ENCODE results near the gene EPB41L4B.

EPB41L4B gene

GRCh38 chr9:109269081-109269480, 51.8 kb downstream of the EPB41L4B start:
- DNase-seq: no peak

- no peak for DNase-seq
These were observed 53.3 kb downstream of the EPB41L4B start for GRCh38 chr9:109267555-109267954.

GRCh38 chr9:109264877-109265587, 55.8 kb downstream of the EPB41L4B start:
- DNase-seq: no peak

GRCh38 chr9:109263358-109263757, 57.5 kb downstream of the EPB41L4B start:
- DNase-seq: no peak

- DNase-seq: no peak
These were observed 62.2 kb downstream of the EPB41L4B start for GRCh38 chr9:109258481-109259302.

- DNase-seq: no peak
These were observed 64.5 kb downstream of the EPB41L4B start for GRCh38 chr9:109256336-109256735.

- no peak for DNase-seq
These were observed 65.5 kb downstream of the EPB41L4B start for GRCh38 chr9:109255394-109255793.

- no peak for DNase-seq
These were observed 66.5 kb downstream of the EPB41L4B start for GRCh38 chr9:109254317-109254716.

- DNase-seq: no peak
These were observed 67.1 kb downstream of the EPB41L4B start for GRCh38 chr9:109253637-109254284.

- no peak for DNase-seq
These were observed 67.6 kb downstream of the EPB41L4B start for GRCh38 chr9:109253241-109253636.

- no peak for DNase-seq
These were observed 68.6 kb downstream of the EPB41L4B start for GRCh38 chr9:109252291-109252690.

- no peak for DNase-seq
These were observed 69.1 kb downstream of the EPB41L4B start for GRCh38 chr9:109251776-109252106.

- no peak for DNase-seq
These were observed 69.6 kb downstream of the EPB41L4B start for GRCh38 chr9:109251080-109251775.

GRCh38 chr9:109250771-109251079, 70.1 kb downstream of the EPB41L4B start:
- no peak for DNase-seq

- no peak for DNase-seq
These were observed 70.5 kb downstream of the EPB41L4B start for GRCh38 chr9:109250311-109250741.

GRCh38 chr9:109249615-109250014, 71.2 kb downstream of the EPB41L4B start:
- DNase-seq: no peak

- DNase-seq: no peak
These were observed 72.7 kb downstream of the EPB41L4B start for GRCh38 chr9:109248133-109248581.

GRCh38 chr9:109247228-109247627, 73.6 kb downstream of the EPB41L4B start:
- no peak for DNase-seq

- no peak for DNase-seq
These were observed 74.3 kb downstream of the EPB41L4B start for GRCh38 chr9:109246533-109246932.

- DNase-seq: no peak
These were observed 75.5 kb downstream of the EPB41L4B start for GRCh38 chr9:109245310-109245897.

- peak; percentile 50 to 57 for DNase-seq
These were observed 76.4 kb downstream of the EPB41L4B start for GRCh38 chr9:109244179-109245132.

- DNase-seq: no peak
These were observed 78.1 kb downstream of the EPB41L4B start for GRCh38 chr9:109242741-109243140.
